ENCODE results near the gene CHD9NB. TPM values are rescaled to one million over a fixed set of nuclear protein-coding genes. Genes with fewer than 3 reads are reported as not detected.

CHD9NB gene
- total and polyA plus RNA-seq, 9 of the 15 experiments (the other 6 are each of a cell fraction or from before 2014, with no cell fraction given), result 0.06 to 0.10 (median 0.07) TPM; not detected in 6

- TF ChIP-seq MCM2 (IDR thresholded peaks at IDR 0.05; ENCODE audit: low read depth) (no peak), TCF7 (IDR thresholded peaks at IDR 0.05; ENCODE audit: borderline replicate concordance) (no peak), NCOR1 (IDR thresholded peaks at IDR 0.05) (peak; percentile 43), ARID1B (IDR thresholded peaks at IDR 0.05) (peak; percentile 76), XRCC5 (IDR thresholded peaks at IDR 0.05; ENCODE audit: low read depth, low read length) (no peak), CCNT2 (IDR thresholded peaks at IDR 0.05; ENCODE audit: borderline replicate concordance, extremely low read depth, insufficient read length, low read depth, low read length) (no peak), ZNF121 (CRISPR knock-in tag; conservative IDR thresholded peaks at IDR 0.05) (no peak), RAD51 (IDR thresholded peaks at IDR 0.05; ENCODE audit: borderline replicate concordance, low read depth) (no peak), NCOA6 (IDR thresholded peaks at IDR 0.05) (no peak), KAT8 (IDR thresholded peaks at IDR 0.05; ENCODE audit: low read depth) (no peak), ZNF280B (CRISPR knock-in tag; IDR thresholded peaks at IDR 0.05) (no peak), ZNF408 (CRISPR knock-in tag; IDR thresholded peaks at IDR 0.05; ENCODE audit: low read depth) (no peak), SMC3 (conservative IDR thresholded peaks at IDR 0.05; ENCODE audit: insufficient read depth, low read depth, low read length) (no peak), ZNF668 (CRISPR knock-in tag; IDR thresholded peaks at IDR 0.05) (no peak), ZKSCAN8 (CRISPR knock-in tag; IDR thresholded peaks at IDR 0.05) (no peak), EP300 (IDR thresholded peaks at IDR 0.05; ENCODE audit: low read length) (peak; percentile 62), NR2C1 (IDR thresholded peaks at IDR 0.05) (no peak), NR2C1 (tag; IDR thresholded peaks at IDR 0.05) (no peak), BACH1 (tag; IDR thresholded peaks at IDR 0.05) (no peak), PHB2 (IDR thresholded peaks at IDR 0.05; ENCODE audit: low read depth) (no peak), STAG1 (CRISPR knock-in tag; IDR thresholded peaks at IDR 0.05; ENCODE audit: borderline replicate concordance) (no peak), E2F5 (CRISPR knock-in tag; IDR thresholded peaks at IDR 0.05) (no peak), EGR1 (conservative IDR thresholded peaks at IDR 0.05) (peak; percentile 34; the same call in 1 of the 2 replicates), ZNF507 (tag; conservative IDR thresholded peaks at IDR 0.05) (no peak), ETV6 (IDR thresholded peaks at IDR 0.05; ENCODE audit: borderline replicate concordance in 1 of 2, low read depth in 2 of 2, low read length in 1 of 2) (no peak), ETV6 (CRISPR knock-in tag; IDR thresholded peaks at IDR 0.05; ENCODE audit: borderline replicate concordance) (no peak), HNRNPL (IDR thresholded peaks at IDR 0.05; ENCODE audit: low read depth, low read length) (no peak), CREB5 (CRISPR knock-in tag; IDR thresholded peaks at IDR 0.05) (no peak)
These were observed 12.9 kb upstream of the CHD9NB start (continued) for GRCh38 chr16:53065461-53066061.

Measured in K562 (cell line).